ENCODE data around the gene CCDC54.

CCDC54 gene

GRCh38 chr3:107375682-107376081, 1.6 kb upstream of the CCDC54 start:
- Histone ChIP-seq H3K4me1 (ENCODE audit: control insufficient read depth, insufficient read depth, low read length) (no peaks in the 10 kb centered on the region), H3K4me3 (ENCODE audit: low read depth, low read length) (no peak overlapping the region), H3K27ac (ENCODE audit: extremely low read depth, low read depth, low read length) (no peak overlapping the region), H3K9me3 (ENCODE audit: control insufficient read depth, insufficient read depth, low read depth, low read length) (no peaks in the 10 kb centered on the region), H3K36me3 (ENCODE audit: control insufficient read depth in 2 of 2, insufficient read depth in 1 of 2, low read length in 2 of 2) (no peaks in the 10 kb centered on the region)
- TF ChIP-seq, protein P1, sequence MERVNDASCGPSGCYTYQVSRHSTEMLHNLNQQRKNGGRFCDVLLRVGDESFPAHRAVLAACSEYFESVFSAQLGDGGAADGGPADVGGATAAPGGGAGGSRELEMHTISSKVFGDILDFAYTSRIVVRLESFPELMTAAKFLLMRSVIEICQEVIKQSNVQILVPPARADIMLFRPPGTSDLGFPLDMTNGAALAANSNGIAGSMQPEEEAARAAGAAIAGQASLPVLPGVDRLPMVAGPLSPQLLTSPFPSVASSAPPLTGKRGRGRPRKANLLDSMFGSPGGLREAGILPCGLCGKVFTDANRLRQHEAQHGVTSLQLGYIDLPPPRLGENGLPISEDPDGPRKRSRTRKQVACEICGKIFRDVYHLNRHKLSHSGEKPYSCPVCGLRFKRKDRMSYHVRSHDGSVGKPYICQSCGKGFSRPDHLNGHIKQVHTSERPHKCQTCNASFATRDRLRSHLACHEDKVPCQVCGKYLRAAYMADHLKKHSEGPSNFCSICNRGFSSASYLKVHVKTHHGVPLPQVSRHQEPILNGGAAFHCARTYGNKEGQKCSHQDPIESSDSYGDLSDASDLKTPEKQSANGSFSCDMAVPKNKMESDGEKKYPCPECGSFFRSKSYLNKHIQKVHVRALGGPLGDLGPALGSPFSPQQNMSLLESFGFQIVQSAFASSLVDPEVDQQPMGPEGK (tag by site-specific recombination; IDR thresholded peaks at IDR 0.05): no peak
- ChIA-PET CTCF (no interaction called here), POLR2A (interaction anchor here (0.7 kb wide), 2 partner anchors 57 to 1126 kb away, joined by 3 read pairs; no protein-coding TSS in a partner anchor)

DNA sequence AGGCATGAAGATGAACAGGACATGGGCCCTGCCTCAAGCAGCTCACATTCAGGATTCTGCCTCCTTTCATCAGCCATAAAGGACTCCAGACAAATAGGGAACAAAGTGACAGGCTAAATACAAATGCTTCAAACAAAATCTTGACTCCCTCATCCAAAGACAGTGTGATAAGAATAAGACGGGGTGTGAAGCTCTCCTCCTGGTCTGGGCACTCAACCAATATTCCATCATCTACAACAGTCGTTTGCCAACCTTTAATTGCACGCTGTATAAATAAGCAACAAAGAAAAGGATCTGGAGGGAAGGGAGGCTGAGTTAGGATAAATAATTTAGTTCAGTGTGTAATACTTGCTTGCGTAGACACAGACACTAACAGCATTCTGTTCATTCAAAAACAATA, 5.4 kb downstream of the CCDC54 start:
- Histone ChIP-seq H3K4me1 (ENCODE audit: control insufficient read depth, insufficient read depth, low read length) (no peaks in the 10 kb centered on the region), H3K36me3 (ENCODE audit: control insufficient read depth in 2 of 2, insufficient read depth in 1 of 2, low read length in 2 of 2) (no peaks in the 10 kb centered on the region), H3K4me3 (ENCODE audit: low read depth, low read length) (no peak overlapping the region), H3K9me3 (ENCODE audit: control insufficient read depth, insufficient read depth, low read depth, low read length) (no peaks in the 10 kb centered on the region), H3K27ac (ENCODE audit: extremely low read depth, low read depth, low read length) (no peak overlapping the region)
- no peak for TF ChIP-seq ZNF433 (tag by site-specific recombination; IDR thresholded peaks at IDR 0.05; ENCODE audit: low read depth)
- ChIA-PET CTCF (no interaction called here), POLR2A (no interaction called here)

DNA sequence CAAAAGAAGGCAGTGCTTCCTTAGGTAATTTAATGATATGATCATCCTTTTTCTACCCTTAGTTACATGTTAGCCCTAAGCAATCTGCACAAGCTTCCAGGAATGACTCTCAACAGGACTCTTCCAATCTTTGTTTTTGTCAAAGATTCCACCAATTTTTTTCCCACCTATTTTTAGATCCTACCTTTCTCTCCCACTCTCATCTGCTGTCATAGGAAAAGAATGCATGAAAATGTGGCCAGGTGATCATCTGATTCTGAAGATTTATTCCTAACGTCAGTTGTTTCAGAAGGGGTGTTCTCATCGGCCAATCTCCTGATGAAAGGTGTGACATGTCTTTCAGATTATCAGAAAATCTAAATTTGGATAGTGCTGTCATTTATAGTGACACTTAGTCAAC, 7.2 kb downstream of the CCDC54 start:
- ChIA-PET POLR2A (no interaction called here), CTCF (interaction anchor here (0.6 kb wide), 1 partner anchor 13 kb away, joined by 3 read pairs; no protein-coding TSS in a partner anchor)
- TF ChIP-seq ZNF623 (tag by site-specific recombination; IDR thresholded peaks at IDR 0.05): no peak
- TF ChIP-seq GLIS2 (tag by site-specific recombination; IDR thresholded peaks at IDR 0.05): no peak
- no peak for TF ChIP-seq ZBTB10 (tag by site-specific recombination; IDR thresholded peaks at IDR 0.05)
- TF ChIP-seq OVOL3 (tag by site-specific recombination; IDR thresholded peaks at IDR 0.05): no peak
- TF ChIP-seq SP7 (tag by site-specific recombination; IDR thresholded peaks at IDR 0.05): no peak
- no peak for TF ChIP-seq ZNF600 (tag by site-specific recombination; IDR thresholded peaks at IDR 0.05)
- no peak for TF ChIP-seq ZNF140 (tag by site-specific recombination; IDR thresholded peaks at IDR 0.05)
- TF ChIP-seq ZNF658 (tag by site-specific recombination; IDR thresholded peaks at IDR 0.05): no peak
- no peak for TF ChIP-seq ZNF302 (tag by site-specific recombination; IDR thresholded peaks at IDR 0.05; ENCODE audit: low read depth)
- no peak for TF ChIP-seq REST (tag by site-specific recombination; IDR thresholded peaks at IDR 0.05)
- TF ChIP-seq, protein P2, sequence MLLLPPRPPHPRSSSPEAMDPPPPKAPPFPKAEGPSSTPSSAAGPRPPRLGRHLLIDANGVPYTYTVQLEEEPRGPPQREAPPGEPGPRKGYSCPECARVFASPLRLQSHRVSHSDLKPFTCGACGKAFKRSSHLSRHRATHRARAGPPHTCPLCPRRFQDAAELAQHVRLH (tag by site-specific recombination; IDR thresholded peaks at IDR 0.05): no peak
- H3K27ac ChIP-seq (ENCODE audit: extremely low read depth, low read depth, low read length): no peak overlapping the region
- H3K9me3 ChIP-seq (ENCODE audit: control insufficient read depth, insufficient read depth, low read depth, low read length): no peaks in the 10 kb centered on the region
- H3K4me3 ChIP-seq (ENCODE audit: low read depth, low read length): no peak overlapping the region
- no peaks in the 10 kb centered on the region for H3K36me3 ChIP-seq (ENCODE audit: control insufficient read depth in 2 of 2, insufficient read depth in 1 of 2, low read length in 2 of 2)
- H3K4me1 ChIP-seq (ENCODE audit: control insufficient read depth, insufficient read depth, low read length): no peaks in the 10 kb centered on the region
